GM12878 (cell line): Measurements from ENCODE around the gene MUC5AC.
"Not testable (repeated sequence)": the region's sequence is repeated elsewhere in the genome, so short reads cannot be mapped to it uniquely, and the experiment has no call there.

Source experiments
- CTCF ChIP-seq, 3 experiments: IDR thresholded peaks in 2 of 3; conservative IDR thresholded peaks in 1 of 3; 2 replicates each; pipeline ENCODE4 v1.5.1; 2011; ENCODE audit warnings: low read depth in 3 of 3, low read length in 3 of 3, mild to moderate bottlenecking in 3 of 3, control low read depth in 2 of 3, moderate library complexity in 2 of 3, inconsistent platforms in 1 of 3, mixed read lengths in 1 of 3; ENCODE audit not compliant: control insufficient read depth in 2 of 3, insufficient read depth in 1 of 3; ENCODE audit errors: extremely low read depth in 1 of 3
- DPF2 ChIP-seq: fragments of 450-650 bp; IDR thresholded peaks from 2 replicates; pipeline ENCODE4 v1.6.1; 2017; ENCODE audit warnings: mild to moderate bottlenecking
- ELK1 ChIP-seq: IDR thresholded peaks from 2 replicates; pipeline ENCODE4 v1.6.1; 2012; ENCODE audit warnings: low read depth, low read length, improper control_type of control experiment
- EZH2 ChIP-seq: IDR thresholded peaks from 2 replicates; pipeline ENCODE4 v1.6.1; 2012; ENCODE audit warnings: low read depth, mild to moderate bottlenecking, control low read depth, inconsistent platforms, low read length, borderline replicate concordance; ENCODE audit not compliant: control insufficient read depth
- JUND ChIP-seq: IDR thresholded peaks from 2 replicates; pipeline ENCODE4 v1.6.1; 2012; ENCODE audit warnings: low read depth, mild to moderate bottlenecking, low read length, improper control_type of control experiment, moderate library complexity
- MTA3 ChIP-seq: IDR thresholded peaks from 2 replicates; pipeline ENCODE4 v1.6.1; 2012; ENCODE audit warnings: low read length, inconsistent platforms, borderline replicate concordance
- MXI1 ChIP-seq: fragments of 150-350 bp; IDR thresholded peaks from 2 replicates; pipeline ENCODE4 v1.6.1; 2011; ENCODE audit warnings: low read depth, mild to moderate bottlenecking, inconsistent platforms, low read length, improper control_type of control experiment
- NR2F1 ChIP-seq: fragments of 450-650 bp; conservative IDR thresholded peaks from 2 replicates; pipeline ENCODE4 v1.6.1; 2017; ENCODE audit warnings: mild to moderate bottlenecking
- SIN3A ChIP-seq: IDR thresholded peaks from 2 replicates; pipeline ENCODE4 v1.6.1; 2012; ENCODE audit warnings: low read depth, low read length, improper control_type of control experiment
- SMAD5 ChIP-seq: IDR thresholded peaks from 2 replicates; pipeline ENCODE4 v1.6.1; 2016; ENCODE audit warnings: antibody characterized with exemption, low read depth
- SUPT20H ChIP-seq: IDR thresholded peaks from 2 replicates; pipeline ENCODE4 v1.6.1; 2011; ENCODE audit warnings: low read depth, mild to moderate bottlenecking, low read length, moderate library complexity, borderline replicate concordance; ENCODE audit not compliant: control insufficient read depth
- TCF12 ChIP-seq: IDR thresholded peaks from 2 replicates; pipeline ENCODE4 v1.6.1; 2011; ENCODE audit warnings: low read depth, mild to moderate bottlenecking, low read length

- not testable (repeated sequence) for TF ChIP-seq EZH2; ELK1; SIN3A; CTCF (IDR thresholded peaks at IDR 0.05 in 2 of 3, conservative IDR thresholded peaks at IDR 0.05 in 1 of 3; ENCODE audit: control insufficient read depth in 2 of 3, extremely low read depth in 1 of 3, insufficient read depth in 1 of 3, low read depth in 3 of 3, low read length in 3 of 3); DPF2; NR2F1; SUPT20H; SMAD5; MTA3; MXI1; TCF12; JUND
Observed at GRCh38 chr11:1246301-1246700, 88.5 kb downstream of the MUC5AC start.
